NOMO-1 (cell line): Measurements from ENCODE around the gene OR56A3.
"Not testable (repeated sequence)": the region's sequence is repeated elsewhere in the genome, so short reads cannot be mapped to it uniquely, and the experiment has no call there.

Source experiments
- DNase-seq, 2 experiments: peaks; one replicate each; lab custom pipeline; 2025; ENCODE audit not compliant: unreplicated experiment in 2 of 2; lab: John Stamatoyannopoulos, UW

Gene OR56A3, protein sequence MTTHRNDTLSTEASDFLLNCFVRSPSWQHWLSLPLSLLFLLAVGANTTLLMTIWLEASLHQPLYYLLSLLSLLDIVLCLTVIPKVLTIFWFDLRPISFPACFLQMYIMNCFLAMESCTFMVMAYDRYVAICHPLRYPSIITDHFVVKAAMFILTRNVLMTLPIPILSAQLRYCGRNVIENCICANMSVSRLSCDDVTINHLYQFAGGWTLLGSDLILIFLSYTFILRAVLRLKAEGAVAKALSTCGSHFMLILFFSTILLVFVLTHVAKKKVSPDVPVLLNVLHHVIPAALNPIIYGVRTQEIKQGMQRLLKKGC

DNA sequence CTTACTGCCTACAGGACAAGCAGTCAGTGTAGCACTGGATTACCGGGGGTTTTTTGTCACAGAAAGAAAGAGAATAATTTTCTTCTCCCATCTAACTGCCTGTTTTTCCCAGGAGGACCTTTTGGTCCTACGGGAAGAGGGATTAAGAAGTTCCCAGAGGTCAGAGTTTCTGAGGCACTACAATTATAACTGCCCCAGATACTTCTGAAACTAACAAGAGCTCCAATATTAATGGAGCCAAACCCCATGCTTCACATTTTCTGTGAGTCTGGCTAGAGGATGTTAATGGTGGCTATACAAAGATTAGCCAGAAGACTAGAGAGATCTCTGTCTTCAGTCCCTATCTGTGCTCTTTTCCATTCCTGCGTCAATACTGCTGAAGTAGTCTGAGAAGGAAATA, at the start of gene OR56A3:
OR56A3 (plus strand) TSS at position 301 of the 400 bp plus-strand sequence. CDS start 5,096 bp downstream, outside the sequence.
- no peak for DNase-seq

DNA sequence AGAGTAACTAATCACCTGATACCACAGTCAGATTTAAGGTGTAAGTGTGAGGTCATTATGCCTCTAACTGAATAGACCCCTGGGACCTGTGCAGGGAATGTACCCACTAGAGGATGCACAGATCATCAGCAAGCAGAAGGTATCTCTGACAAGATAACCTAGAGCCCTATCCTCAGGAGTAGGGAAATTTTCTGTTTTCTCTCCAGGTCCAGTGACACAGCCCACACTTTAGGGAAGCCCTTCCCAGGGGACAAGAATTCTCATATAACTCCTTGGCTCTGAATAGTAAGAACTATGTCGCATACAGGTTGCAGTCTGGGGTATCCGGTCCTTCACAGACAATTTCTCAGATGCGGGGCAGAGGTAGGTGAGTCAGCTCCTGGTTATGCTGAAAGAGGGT, 49.1 kb upstream of the OR56A3 start, which contains the start of gene OR52E5:
OR52E5 (plus strand) TSS at position 301 of the 400 bp plus-strand sequence. CDS start 7,569 bp downstream, outside the sequence.
- DNase-seq: no peak

DNA sequence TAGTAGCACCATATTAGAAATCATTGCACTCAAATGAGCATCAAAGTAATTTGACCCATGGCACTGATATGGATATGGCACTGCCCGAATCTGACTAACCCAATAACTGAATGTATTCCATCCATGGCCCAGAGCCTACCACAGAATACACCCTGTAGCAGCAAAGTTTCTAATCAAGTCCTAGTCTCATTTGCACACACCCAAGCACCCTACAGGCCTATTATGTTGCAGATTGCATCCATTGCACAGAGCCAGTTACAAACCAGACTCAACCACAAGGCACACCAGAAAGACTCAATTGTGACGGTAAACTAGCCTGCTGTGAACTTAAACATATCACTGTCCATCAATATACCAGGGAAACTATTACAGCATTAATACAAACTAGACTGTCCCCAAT, 42.5 kb upstream of the OR56A3 start:
- DNase-seq: no peak

DNA sequence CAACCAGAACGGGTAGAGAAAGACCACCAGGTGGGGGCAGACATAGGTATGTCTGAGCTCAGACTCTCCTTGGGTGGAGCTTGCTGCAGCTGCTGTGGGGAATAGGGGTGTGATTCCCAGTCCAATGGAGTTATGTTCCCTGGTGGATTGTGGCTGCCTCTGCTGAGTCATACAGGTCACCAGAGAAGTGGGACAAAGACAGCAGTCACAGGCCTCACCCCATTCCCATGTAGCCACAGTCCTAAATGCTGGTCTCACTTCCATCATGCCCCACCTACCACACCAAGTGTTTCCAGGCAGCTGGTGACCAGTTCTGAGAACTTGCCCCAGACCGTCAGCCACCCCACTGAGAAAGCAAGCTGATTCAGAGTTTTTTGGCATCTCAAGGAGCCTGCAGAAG, 31.5 kb upstream of the OR56A3 start:
- no peak for DNase-seq

DNA sequence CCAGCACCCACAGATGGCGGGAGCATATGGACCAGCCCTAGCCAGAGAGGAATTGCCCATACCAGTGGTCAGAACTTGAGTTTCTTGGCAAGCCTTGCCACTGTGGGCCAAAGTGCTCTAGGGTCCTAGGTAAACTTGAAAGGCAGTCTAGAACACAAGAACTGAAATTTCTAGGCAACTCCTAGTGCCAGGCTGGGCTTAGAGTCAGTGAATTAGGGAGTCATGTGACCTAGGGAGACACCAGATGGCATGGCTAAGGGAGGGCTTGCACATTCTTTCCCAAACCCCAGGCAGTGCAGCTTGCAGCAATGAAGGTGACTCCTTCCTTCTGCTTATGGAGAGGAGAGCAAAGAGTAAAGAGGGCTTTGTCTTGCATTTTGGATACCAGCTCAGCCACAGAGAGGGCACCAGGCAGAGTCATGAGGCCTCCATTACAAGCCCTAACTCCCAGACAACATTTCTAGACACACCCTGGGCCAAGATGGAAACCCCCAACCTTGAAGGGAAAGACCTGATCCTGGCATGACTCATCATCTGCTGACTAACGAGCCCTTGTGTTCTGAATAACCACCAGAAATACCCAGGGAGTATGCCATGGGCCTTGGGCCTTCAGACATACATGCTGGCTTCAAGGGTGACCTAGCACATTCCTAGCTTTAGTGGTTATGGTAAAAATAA, 19.2 kb upstream of the OR56A3 start:
- no peak for DNase-seq

DNA sequence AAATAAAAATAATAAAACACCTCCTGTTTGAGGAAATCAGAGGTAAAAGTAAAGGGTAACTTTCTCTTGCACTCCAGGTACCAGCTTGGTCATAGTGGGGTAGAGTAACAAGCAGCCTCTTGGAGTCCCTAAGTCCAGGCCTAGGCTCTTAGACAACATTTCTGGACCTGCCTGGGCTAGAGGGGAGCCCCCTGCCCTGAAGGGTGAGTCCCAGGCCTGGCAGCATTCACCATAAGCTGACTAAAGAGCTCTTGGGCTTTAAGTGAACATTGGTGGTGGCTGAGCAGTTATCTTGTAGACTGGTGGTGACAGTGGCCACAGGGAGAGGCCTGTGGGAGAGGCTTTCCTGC, 18.6 kb upstream of the OR56A3 start:
- DNase-seq: no peak

DNA sequence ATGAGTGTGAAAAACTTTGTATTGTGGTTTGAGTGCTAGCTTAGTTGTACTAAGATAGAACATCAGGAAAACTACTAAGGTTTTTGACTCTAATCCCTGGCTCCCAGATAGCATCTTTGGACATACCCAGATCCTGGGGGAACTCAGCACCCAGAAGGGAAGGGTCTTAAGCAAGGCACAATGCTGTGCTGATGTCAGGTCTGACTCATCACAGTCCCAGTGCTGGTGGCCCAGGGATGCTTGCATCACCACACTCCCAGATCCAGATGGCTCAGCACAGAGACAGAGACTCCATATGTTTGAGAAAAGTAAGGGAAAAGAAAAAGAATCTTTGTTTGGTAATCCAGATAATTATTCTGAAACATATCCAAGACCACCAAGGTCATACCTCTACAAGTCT, 18.3 kb upstream of the OR56A3 start:
- DNase-seq: no peak

DNA sequence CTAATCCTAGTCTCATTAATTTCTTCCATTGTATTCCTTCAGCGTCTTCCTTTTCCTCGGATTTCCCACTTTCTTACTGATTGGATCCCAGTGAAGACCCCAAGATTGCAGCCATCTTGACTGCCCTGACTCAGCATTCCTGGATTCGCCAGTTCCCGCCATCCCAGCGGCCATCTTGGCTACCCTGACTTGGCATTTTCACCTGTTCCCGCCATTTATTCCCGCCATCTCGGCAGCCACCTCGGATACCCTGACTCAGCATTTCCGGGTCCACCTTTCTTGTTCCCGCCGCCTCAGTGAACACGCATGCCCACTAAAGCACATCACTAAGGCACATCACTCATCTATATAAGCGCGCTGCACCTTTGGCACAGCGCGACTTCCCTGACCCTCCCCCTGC, 13.8 kb upstream of the OR56A3 start:
- DNase-seq: no peak

DNA sequence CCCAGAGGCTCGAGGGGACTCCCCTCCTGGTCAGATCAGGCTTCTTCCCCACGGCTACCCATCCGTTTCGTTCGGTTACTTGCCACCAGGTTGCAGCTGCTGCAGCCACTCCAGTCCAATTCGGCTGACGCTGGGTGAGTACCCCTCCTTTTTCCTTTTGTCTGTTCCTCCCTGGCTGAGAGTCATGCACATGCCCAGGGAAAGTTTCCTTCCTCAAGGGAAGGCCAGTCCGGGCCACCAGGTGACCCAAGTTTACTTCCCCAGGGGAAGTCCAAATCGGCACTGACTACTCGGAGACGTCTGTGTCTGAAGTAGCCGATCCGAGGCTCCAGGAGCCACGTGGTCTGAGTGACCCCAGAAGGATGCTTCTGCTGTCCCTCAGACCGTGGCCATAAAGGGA, 13.2 kb upstream of the OR56A3 start:
- no peak for DNase-seq

DNA sequence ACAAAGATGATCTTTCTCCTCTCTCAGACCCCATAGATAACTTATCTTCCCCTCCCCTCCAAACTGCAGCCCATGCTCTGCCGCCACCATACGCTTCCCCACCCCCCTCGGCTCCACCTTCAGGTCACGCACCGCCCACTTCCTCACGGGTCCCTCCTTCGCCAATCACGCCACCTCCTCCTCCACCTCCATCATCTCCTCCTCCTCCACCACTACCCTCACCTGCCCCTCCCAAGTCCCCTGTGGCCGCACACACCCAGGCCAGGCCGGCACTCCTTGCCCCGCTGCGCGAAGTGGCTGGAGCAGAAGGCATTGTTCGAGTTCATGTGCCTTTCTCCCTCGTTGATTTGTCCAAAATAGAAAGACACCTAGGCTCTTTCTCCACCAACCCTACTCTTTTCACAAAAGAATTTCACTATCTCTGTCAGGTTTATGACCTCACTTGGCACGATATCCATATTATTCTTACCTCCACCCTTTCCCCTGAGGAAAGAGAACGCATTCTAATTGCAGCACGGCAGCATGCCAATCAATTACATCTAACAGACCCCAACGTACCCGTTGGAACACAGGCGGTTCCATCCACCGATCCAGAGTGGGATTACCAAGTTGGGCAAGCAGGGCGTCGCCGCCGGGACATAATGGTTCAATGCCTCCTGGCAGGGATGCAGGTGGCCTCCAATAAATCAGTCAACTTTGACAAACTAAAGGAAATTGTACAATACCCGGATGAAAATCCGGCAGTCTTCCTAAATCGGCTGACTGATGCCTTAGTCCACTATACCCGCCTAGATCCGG, 12.3 kb upstream of the OR56A3 start:
- no peak for DNase-seq

DNA sequence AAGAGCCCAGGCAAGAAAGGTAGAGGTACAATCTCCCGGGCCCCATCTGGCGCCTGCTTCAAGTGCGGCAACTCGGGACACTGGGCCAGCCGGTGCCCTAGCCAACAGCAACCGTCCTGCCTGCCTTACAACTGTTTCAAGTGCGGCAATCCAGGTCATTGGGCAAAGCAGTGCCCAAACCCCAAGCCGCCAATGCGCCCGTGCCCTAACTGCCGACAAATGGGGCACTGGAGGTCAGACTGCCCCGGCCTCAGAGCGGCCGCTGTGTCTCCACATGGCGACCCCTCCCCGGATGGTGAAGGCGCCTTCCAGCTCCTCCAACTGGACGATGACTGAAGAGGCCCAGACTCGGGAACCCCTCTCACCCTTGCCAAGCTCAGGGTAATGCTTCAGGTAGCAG, 11.4 kb upstream of the OR56A3 start:
- DNase-seq: no peak

DNA sequence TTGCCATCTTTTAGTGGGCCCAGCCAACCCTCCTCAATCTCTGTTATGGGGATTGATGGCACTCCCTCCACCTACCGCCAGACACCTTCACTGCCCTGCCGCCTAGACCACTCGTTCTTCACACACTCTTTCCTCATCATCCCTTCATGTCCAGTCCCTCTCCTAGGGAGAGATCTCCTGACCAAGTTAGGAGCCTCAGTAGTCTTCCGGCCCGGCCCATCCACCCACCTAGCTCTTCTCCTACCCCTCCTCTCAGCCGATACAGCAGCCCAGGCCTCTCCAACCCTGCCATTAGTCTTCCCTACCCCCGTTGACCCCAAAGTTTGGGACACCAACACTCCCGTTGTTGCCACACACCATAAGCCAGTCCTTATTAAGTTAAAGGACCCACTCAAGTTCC, 11.0 kb upstream of the OR56A3 start:
- DNase-seq: no peak

DNA sequence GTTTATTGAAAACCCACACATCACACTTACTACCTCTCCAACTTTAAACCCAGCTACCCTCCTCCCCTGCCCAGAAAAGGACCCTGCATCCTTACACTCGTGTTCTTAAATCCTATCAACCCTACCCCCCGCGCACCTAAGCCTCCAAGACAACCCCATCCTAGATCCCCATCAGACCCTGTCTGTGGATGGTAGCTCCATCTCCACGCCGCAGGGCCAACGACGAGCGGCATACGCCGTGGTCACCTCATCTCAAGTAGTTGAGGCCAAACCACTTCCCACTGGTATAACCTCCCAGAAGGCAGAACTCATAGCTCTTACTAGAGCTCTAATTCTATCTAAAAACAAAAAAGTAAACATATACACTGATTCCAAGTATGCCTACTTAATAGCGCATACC, 9.4 kb upstream of the OR56A3 start:
- DNase-seq: no peak

DNA sequence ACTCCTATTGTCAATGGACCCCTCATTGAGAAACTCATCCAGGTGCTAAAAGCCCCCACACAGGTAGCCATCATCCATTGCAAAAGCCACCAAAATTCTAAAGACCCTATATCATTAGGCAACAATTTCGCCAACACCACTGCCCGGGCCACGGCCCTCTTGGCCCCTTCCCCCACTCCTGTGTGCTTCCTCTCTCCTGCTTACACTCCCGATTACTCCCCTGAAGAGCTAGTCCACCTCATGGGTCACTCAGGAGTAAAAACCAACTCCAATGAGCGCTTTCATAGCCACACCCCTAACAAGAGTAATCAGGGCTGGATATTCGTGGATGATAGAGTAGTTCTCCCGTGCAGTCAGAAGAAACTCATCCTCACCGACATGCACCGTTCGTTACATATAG, 8.9 kb upstream of the OR56A3 start:
- DNase-seq: no peak

DNA sequence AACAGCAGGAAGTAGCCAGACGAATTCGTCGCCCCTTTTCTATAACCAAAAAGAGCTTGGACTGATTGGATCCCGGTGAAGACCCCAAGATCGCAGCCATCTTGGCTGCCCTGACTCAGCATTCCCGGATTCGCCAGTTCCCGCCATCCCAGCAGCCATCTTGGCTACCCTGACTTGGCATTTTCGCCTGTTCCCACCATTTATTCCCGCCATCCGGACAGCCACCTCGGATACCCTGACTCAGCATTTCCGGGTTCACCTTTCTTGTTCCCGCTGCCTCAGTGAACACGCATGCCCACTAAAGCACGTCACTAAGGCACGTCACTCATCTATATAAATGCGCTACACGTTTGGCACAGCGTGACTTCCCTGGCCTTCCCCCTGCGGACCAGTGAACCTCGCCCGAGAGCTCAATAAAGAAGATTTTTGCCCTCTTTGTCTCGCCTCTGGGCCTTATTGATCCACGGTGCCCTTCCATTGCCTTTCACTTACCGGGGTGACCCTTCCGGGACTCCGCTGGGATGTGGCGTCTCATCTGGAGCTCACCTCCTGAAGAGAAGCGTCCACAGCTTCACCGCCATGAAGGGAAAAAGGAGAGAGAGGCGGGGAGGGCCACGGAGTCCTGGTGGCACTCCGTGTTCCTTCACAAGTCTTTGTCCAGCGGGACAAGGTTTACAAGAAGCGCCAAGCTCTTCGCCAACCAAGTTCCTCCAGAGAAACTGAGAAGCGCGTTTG, 4.0 kb upstream of the OR56A3 start:
- no peak for DNase-seq

DNA sequence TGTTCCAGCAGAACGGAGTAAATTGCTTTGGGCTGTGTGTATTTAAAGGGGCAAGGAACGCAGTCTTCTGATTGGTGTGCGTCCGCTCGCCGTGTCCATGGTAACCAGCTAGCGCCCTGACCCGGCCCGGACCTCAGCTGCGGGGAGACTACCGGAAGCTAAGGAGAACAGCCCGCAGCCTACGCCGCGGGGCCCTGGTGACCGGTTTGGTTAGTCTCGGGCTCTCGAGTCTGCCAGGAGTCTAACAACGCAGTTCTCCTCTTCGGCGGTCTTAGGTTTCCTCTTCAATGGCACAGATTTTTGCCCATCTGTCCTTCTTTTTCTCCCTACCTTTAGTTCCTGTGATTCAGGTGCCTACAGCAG, 3.5 kb upstream of the OR56A3 start:
- DNase-seq: no peak

DNA sequence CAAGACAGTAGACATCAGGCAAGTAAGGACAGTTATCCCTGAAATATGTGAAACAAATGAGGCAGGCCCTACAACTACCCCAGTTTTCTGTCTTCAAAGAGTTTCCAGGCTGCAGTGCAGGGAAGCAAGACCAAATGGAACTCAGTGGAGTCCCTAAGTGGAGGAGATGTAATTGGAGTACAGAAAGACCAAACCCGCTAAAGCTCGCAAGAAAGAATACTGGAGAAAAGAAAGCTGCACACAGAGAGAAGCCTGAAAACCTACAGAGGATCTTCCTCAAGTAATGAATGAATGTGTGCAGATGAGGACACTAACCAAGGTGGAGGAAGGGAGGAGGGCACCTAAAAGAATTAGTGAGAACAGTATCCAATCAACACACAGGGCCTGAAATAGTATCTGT, 1.3 kb upstream of the OR56A3 start:
- no peak for DNase-seq

DNA sequence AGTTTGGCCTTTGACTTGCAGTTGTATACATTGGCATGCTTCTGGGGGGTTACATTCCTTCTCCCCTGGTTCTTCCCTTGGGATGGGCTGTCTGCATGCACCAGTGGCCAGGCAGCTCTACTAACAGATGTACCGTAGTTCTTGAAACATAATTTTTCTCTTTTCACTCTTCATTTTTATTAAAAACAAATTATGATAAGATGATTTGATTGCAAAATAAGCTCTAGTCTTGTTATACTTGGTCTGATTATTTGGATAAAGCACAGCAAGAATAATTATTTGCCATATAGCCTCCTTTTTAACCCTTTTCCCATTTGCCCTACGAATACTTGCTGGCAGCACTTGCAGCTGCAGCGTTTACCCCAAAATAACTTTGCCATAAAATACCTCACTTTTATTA, 13.5 kb downstream of the OR56A3 start:
- DNase-seq: no peak

DNA sequence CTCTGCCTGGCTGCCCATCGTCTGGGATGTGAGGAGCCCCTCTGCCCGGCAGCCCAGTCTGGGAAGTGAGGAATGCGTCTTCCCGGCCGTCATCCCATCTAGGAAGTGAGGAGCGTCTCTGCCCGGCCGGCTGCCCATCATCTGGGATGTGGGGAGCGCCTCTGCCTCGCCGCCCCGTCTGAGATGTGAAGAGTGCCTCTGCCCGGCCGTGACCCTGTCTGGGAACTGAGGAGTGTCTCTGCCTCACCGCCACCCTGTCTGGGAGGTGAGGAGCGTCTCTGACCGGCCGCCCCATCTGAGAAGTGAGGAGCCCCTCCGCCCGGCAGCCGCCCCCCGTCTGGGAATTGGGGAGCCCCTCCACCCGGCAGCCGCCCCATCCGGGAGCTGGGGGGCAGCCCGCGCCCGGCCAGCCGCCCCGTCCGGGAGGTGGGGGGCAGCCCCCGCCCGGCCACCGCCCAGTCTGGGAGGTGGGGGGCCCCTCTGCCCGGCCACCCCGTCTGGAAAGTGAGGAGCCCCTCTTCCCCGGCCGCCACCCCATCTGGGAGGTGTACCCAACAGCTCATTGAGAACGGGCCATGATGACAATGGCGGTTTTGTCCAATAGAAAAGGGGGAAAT, 18.8 kb downstream of the OR56A3 start:
- DNase-seq: not testable (repeated sequence)

DNA sequence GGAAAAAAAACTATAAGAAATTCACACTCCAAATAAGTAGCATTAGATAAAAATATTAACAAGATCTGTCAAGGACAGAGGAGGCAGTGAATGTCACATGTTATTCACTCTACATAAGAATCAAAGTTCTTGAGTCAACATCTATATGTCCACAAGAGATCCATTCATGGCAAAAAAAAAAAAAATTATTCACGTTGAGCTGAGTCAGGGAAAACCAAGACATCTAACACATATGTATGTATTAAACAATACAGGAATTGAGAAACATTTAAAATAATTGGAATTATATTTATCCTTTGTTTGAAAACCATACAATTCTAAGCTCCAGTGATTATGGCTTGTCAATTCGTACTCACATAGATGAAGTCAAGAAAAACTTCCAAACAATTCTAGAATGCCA, 24.9 kb downstream of the OR56A3 start:
- no peak for DNase-seq

DNA sequence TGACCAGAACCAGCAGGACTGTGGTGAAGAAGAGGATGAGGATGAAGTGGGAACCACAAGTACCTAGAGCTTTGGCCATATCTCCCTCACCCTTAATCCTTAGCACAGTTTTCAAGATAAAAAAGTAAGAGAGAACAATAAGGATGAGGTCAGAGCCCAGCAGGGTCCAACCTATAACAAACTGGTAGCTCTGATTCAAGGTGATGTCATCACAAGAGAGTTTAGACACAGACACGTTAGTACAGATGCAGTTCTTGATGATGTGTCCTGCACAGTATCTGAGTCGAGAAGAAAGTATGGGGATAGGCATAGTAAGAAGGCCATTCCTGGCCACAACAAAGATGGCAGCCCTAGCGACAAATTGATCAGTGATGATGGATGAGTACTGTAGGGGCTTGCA, 25.7 kb downstream of the OR56A3 start:
- DNase-seq: no peak
